Kidney (tissue), 14 donors: ENCODE results near the gene NEGR1. TPM values are rescaled to one million over a fixed set of nuclear protein-coding genes. Genes with fewer than 3 reads are reported as not detected.

ENCODE experiments used
- DNase-seq, 5 donors: peaks; one replicate each; pipeline ENCODE4 v3.0.0-alpha.2; 2013 to 2020
- FAIRE-seq: peaks from 2 replicates; lab custom pipeline; 2012; peaks lifted over from hg19 to GRCh38; lab: Jason Lieb, UNC
- H3K27ac ChIP-seq, 2 donors: one replicate each; pipeline ENCODE4 v1.7.0; 2013; ENCODE audit warnings: low read depth in 2 of 2, low read length in 2 of 2, inconsistent platforms in 1 of 2
- H3K27me3 ChIP-seq: one replicate; pipeline ENCODE4 v1.7.1; 2013; ENCODE audit warnings: low read length, inconsistent platforms; ENCODE audit not compliant: control insufficient read depth, insufficient read depth
- H3K36me3 ChIP-seq, 3 donors: one replicate each; pipeline versions ENCODE4 v1.7.0 to v1.7.1; 2013; ENCODE audit warnings: low read length in 3 of 3, control low read depth in 1 of 3, inconsistent platforms in 1 of 3; ENCODE audit not compliant: insufficient read depth in 3 of 3, control insufficient read depth in 2 of 3
- H3K4me1 ChIP-seq, 3 donors: one replicate each; pipeline versions ENCODE4 v1.7.0 to v1.7.1; 2013; ENCODE audit warnings: low read length in 3 of 3, inconsistent platforms in 1 of 3, low read depth in 1 of 3; ENCODE audit not compliant: control insufficient read depth in 2 of 3, insufficient read depth in 2 of 3
- H3K4me3 ChIP-seq, 3 donors: one replicate each; pipeline versions ENCODE4 v1.7.0 to v1.8.1; 2013; ENCODE audit warnings: low read length in 3 of 3, control low read depth in 1 of 3, inconsistent platforms in 1 of 3
- H3K9ac ChIP-seq, 3 donors: one replicate each; pipeline versions ENCODE4 v1.7.0 to v1.7.1; 2013; ENCODE audit warnings: low read length in 3 of 3, control low read depth in 1 of 3, inconsistent platforms in 1 of 3
- H3K9me3 ChIP-seq, 3 donors: one replicate each; pipeline versions ENCODE4 v1.7.0 to v1.7.1; 2013; ENCODE audit warnings: low read length in 3 of 3, control low read depth in 1 of 3, inconsistent platforms in 1 of 3; ENCODE audit not compliant: control insufficient read depth in 2 of 3, insufficient read depth in 1 of 3
- CTCF ChIP-seq: IDR thresholded peaks from 3 replicates; pipeline ENCODE4 v1.5.1; 2012; ENCODE audit warnings: mild to moderate bottlenecking, moderate library complexity, borderline replicate concordance; ENCODE audit not compliant: insufficient read depth; ENCODE audit errors: extremely low read depth
- intact Hi-C: fragments of 100-400 bp; cut with DNase I; formaldehyde crosslinking; loops from one replicate; pipeline ENCODE4 v1.11.1; 2022
- polyA plus RNA-seq: library from polyadenylated mRNA; stranded (reverse); fragments of 350-450 nt; fragmentation: Illumina TruSeq; extraction: RNeasy Lipid Tissue Mini Kit (QIAGEN cat#74804); gene quantifications from one replicate; pipeline ENCODE4 v1.2.3, GENCODE V29; 2014; ENCODE audit warnings: low read depth, low replicate concordance; ENCODE audit not compliant: insufficient read depth
- total RNA-seq: library from RNA; stranded (reverse); fragmentation: NEBNext Ultra II Directional; extraction: Animal tissue kit (Norgen Biotek cat#: 25700); gene quantifications from one replicate; pipeline ENCODE4 v1.2.1, GENCODE V29; 2021
- donor health status: control.
- donor health status: control.
- donor health status: control.
- donor health status: control.
- donor health status: control.
- donor health status: DM: yes; HTN: yes; CAD: no.
- donor health status: Normal renal cell carcinoma (clear cell type).

The NEGR1 gene
- total and polyA plus RNA-seq, 2 donors from 2014 or later, result 3.0 to 10.2 TPM

- H3K27ac ChIP-seq, result no peak overlapping the region
- DNase-seq (no peak), FAIRE-seq (no peak)
- H3K27me3 ChIP-seq, result no peaks in the 10 kb centered on the region
- TF ChIP-seq CTCF, result no peak
- no peak overlapping the region for H3K4me3 ChIP-seq
- H3K4me1 ChIP-seq, result no peaks in the 10 kb centered on the region
- H3K9me3 ChIP-seq, result no peaks in the 10 kb centered on the region
- intact Hi-C loops, result no loop called here
- no peaks in the 10 kb centered on the region for H3K36me3 ChIP-seq
- no peak overlapping the region for H3K9ac ChIP-seq
Observed at GRCh38 chr1:71919811-71920509, 362.4 kb downstream of the NEGR1 start.

GRCh38 chr1:71918630-71919029, 363.7 kb downstream of the NEGR1 start:
- no peak overlapping the region for H3K27ac ChIP-seq
- no peaks in the 10 kb centered on the region for H3K27me3 ChIP-seq
- H3K4me3 ChIP-seq, result no peak overlapping the region
- no peak for TF ChIP-seq CTCF
- no peak for FAIRE-seq
- H3K9me3 ChIP-seq, result no peaks in the 10 kb centered on the region
- H3K9ac ChIP-seq, result no peak overlapping the region
- no peak for DNase-seq
- H3K36me3 ChIP-seq, result no peaks in the 10 kb centered on the region
- H3K4me1 ChIP-seq, result no peaks in the 10 kb centered on the region
- intact Hi-C loops, result no loop called here

GRCh38 chr1:71916894-71917293, 365.4 kb downstream of the NEGR1 start:
- no peak for TF ChIP-seq CTCF
- Histone ChIP-seq H3K9me3 (no peaks in the 10 kb centered on the region), H3K36me3 (no peaks in the 10 kb centered on the region), H3K4me1 (no peaks in the 10 kb centered on the region), H3K27me3 (no peaks in the 10 kb centered on the region), H3K4me3 (no peak overlapping the region), H3K27ac (no peak overlapping the region), H3K9ac (no peak overlapping the region)
- FAIRE-seq, result no peak
- intact Hi-C loops, result no loop called here
- DNase-seq, result no peak

GRCh38 chr1:71914626-71915025, 367.7 kb downstream of the NEGR1 start:
- H3K4me1 ChIP-seq, result no peaks in the 10 kb centered on the region
- no peaks in the 10 kb centered on the region for H3K27me3 ChIP-seq
- H3K9me3 ChIP-seq, result no peaks in the 10 kb centered on the region
- H3K27ac ChIP-seq, result no peak overlapping the region
- DNase-seq, result no peak
- no peak for FAIRE-seq
- intact Hi-C loops, result no loop called here
- H3K4me3 ChIP-seq, result no peak overlapping the region
- H3K9ac ChIP-seq, result no peak overlapping the region
- H3K36me3 ChIP-seq, result no peaks in the 10 kb centered on the region
- no peak for TF ChIP-seq CTCF
